Astrocyte of the spinal cord (primary cell): Measurements from ENCODE around the gene TIMELESS.

Experiments
- DNase-seq: peaks from one replicate; pipeline ENCODE4 v3.0.0; 2011; ENCODE audit warnings: low read depth, low spot score
- H3K4me3 ChIP-seq: 2 replicates; pipeline ENCODE4 v1.5.1; 2011; ENCODE audit warnings: low read depth, mild to moderate bottlenecking, low read length, moderate library complexity
- in situ Hi-C: cut with HindIII; loops from 2 replicates; pipeline ENCODE4 v1.10.0; 2017; ENCODE audit warnings: low sequenced_read_pairs
- TF ChIP-seq, protein P1 (sequence below): IDR thresholded peaks from 2 replicates; pipeline ENCODE4 v1.5.1; 2012; ENCODE audit warnings: low read depth, mild to moderate bottlenecking, low read length, inconsistent platforms

Gene TIMELESS

DNA sequence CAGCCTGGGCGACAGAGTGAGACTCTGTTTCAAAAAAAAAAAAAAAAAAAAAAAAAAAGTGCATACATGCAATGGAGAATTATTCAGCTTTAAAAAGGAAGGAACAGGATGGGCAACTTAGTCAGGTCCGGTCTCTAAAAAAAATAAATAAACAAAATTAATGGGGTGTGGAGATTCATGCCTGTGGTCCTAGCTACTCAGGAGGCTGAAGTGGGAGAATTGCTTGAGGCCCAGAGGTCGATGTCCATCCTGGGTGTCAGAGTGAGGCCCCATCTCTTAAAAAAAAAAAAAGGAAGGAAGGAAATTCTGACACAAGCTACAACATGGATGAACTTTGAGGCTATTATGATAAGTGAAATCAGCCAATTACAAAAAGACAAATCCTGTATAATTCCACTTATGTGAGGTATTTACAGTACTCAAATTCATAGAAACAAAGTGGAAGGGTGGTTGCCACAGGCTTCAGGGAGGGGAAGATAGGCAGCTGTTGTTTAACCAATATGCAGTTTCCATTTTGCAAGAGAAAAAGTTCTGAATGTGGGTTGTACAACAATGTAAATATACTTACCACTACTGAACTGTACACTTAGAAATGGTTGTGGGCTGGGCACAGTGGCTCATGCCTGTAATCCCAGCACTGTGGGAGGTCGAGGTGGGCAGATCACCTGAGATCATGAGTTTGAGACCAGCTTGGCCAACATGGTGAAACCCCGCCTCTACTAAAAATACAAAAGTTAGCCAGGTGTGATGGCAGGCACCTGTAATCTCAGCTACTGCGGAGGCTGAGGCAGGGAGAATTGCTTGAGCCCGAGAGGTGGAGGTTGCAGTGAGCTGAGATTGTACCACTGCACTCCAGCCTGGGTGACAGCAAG, 74.3 kb downstream of the TIMELESS start:
- no peak for DNase-seq
- TF ChIP-seq, protein P1, sequence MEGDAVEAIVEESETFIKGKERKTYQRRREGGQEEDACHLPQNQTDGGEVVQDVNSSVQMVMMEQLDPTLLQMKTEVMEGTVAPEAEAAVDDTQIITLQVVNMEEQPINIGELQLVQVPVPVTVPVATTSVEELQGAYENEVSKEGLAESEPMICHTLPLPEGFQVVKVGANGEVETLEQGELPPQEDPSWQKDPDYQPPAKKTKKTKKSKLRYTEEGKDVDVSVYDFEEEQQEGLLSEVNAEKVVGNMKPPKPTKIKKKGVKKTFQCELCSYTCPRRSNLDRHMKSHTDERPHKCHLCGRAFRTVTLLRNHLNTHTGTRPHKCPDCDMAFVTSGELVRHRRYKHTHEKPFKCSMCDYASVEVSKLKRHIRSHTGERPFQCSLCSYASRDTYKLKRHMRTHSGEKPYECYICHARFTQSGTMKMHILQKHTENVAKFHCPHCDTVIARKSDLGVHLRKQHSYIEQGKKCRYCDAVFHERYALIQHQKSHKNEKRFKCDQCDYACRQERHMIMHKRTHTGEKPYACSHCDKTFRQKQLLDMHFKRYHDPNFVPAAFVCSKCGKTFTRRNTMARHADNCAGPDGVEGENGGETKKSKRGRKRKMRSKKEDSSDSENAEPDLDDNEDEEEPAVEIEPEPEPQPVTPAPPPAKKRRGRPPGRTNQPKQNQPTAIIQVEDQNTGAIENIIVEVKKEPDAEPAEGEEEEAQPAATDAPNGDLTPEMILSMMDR, result no peak
- H3K4me3 ChIP-seq, result no peak overlapping the region
- in situ Hi-C loops, result no loop called here

GRCh38 chr12:56373515-56373914, 75.7 kb downstream of the TIMELESS start:
- H3K4me3 ChIP-seq, result no peak overlapping the region
- TF ChIP-seq, protein P1, result no peak
- in situ Hi-C loops, result no loop called here
- no peak for DNase-seq

- no peak overlapping the region for H3K4me3 ChIP-seq
- in situ Hi-C loops, result no loop called here
- TF ChIP-seq, protein P1, result no peak
- no peak for DNase-seq
Measured at GRCh38 chr12:56366948-56367347, 82.3 kb downstream of the TIMELESS start.
